HG02884 (cell line): ENCODE data around the gene OBSCN.
"Not testable (repeated sequence)": the region's sequence is repeated elsewhere in the genome, so short reads cannot be mapped to it uniquely, and the experiment has no call there.

ENCODE experiments used
- ATAC-seq: cut with Tn5 transposase; IDR thresholded peaks from one replicate; pipeline ENCODE4 v1.9.1; 2021; ENCODE audit warnings: mild to moderate bottlenecking, moderate library complexity; ENCODE audit not compliant: unreplicated experiment

The OBSCN gene

DNA sequence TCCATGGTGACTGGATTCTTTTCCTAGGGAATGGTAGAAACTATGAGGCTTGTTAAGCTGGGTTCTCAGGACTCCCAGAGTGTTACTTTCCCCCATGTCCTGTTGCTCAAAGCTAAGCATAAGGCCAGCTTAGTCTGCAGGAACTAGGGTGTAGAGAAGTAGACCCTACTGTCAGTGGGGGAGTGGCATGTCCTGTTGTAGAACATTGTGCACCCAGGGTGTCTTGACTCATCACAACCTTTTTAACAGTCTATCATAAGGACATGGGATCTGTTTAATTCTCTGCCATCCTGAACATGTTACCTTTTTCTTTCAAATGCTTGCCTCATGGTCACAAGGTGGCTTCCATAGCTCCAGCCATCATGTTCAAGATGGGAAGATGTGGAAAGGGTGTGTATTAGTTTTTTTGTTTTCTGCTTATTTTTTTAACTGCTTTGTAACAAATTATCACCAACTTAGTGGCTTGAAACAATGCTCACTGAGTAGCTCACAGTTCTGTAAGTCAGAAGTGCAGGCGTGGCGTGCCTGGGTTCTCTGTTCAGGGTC lies 17.4 kb downstream of the OBSCN start:
- no peak for ATAC-seq

DNA sequence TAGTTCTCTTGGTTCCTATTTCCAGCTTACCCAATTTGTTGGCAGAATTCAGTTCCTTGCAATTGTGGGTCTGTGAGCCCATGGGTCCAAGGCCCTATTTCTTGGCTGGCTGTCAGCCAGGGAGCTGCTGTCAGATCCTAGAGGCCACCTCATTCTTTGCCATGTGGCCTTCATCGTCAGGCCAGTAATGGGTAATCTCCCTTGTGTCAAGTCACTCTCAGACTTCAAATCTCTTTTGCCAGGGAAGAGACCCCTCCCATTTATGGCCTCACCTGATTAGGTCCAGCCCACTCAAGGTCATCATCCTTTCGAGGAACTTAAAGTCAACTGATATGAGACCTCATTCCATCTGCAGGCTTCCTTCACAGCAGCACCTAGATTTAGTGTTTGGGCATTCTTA lies 17.9 kb downstream of the OBSCN start:
- ATAC-seq, result no peak

DNA sequence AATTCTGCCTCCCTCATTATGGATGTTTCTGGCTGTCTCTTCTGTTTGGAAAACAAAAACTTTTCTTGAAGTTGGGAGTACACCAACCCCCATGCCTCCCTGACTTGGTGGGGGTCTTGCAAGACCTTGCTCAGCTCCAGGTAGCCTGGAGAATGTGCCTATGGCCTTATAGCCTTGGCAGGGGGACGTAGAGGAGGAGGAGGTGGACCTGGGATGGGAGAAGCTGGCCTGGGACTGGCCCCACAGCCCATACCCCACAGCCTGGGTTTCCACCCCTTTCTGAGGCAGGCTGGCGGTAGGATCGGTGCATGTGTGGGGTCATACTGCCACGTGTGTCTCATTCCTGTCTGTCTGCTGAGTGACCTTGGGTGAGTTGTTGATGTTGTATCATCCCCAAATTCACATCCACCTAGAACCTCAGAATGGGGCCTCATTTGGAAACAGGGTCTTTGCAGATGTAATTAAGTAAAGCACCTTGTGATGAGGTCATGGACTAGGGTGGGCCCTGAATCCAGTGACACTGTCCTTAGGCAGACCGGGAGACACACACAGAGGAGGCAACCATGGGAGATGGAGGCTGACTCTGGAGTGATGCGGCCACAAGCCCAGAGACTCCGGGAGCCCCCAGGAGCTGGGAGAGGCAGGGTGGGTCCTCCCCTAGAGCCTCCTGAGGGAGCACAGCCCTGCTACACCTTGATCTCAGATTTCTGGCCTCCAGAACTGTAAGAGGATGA lies 18.5 kb downstream of the OBSCN start:
- ATAC-seq, result no peak

DNA sequence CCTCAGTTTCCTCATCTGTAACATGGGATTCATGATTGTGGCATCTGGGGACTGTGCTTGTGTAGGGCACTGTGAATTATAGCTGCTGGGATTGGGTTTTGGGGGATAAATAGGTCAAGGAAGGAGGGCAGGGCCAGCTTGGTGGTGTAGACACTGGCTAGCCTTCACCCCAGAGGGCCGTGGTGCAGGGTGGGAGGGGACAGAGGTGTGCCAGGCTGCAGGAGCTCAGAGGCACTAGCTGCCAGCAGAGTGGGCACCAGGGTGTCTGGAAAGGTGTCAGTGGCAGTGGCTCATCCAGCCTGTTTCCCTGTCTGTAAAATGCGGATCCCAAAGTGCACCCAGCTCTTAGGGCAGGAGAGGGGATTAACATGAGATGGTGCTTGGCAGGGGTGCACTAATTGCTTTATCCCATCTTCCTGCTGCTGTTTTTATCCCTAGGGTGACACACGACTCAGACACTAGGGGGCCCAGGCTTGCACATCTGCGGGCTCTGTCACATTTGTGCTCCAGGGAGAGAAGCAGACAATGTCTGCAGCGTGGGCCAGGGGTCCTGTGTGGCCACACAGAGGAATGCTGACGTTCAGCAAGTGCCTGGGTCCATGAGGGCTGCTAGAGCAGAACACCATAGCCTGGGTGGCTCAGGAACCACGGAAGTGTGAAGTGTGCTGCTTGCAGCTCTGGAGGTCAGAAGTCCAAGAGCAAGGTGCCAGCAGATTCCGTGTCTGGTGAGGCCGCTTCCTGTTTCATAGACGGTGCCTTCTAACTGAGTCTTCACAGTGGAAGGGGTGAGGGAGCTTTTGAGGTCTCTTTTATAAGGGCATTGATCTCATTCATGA lies 19.3 kb downstream of the OBSCN start:
- ATAC-seq, result no peak

DNA sequence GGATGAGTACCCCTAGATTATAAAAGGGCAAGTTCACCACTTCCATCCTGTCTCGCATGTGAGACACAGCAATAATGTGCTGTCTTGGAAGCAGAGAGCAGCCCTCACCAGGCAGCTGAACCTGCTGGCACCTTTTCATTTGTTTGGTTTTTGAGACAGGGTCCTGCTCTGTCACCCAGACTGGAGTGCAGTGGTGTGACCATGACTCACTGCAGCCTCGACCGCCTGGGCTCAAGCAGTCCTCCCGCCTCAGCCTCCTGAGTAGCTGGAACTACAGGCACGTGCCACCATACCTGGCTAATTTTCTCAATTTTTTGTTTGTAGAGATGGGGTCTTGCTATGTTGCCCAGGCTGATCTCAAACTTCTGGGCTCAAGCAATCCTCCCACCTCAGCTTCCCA lies 20.3 kb downstream of the OBSCN start:
- not testable (repeated sequence) for ATAC-seq

DNA sequence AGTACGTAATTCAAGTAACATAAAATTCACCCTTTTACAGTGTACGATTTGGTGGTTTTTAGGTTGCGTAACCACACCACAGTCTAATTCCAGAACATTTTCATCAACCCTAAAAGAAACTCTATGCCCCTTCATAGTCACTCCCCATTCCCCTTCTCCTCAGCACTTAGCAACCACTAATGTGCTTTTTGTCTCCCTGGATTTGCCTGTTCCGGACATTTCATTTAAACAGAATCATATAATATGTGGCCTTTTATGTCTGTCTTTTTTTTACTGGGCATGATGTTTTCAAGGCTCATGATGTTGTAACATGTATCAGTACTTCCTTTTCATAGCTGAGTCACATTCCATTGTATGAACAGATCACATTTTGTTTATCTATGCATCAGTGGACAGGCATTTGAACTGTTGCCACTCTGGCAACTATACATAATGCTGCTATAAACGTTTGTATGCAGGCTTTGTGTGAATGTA lies 20.8 kb downstream of the OBSCN start:
- no peak for ATAC-seq

DNA sequence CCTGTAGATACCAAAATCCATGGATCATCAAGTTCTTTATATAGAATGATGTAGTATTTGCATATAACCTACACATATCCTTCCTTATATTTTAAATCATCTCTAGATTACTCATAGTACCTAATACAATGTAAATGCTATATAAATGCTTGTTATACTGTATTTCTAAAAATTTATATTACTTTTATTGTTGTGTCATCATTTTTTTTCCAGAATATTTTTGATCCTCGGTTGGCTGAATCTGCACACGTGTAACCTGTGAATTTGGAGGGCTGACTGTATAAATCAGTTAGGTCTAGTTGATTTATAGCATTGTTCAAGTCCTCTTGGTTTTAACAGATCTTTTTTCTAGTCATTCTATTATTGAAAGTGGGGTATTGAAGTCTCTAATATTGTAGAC lies 23.3 kb downstream of the OBSCN start:
- ATAC-seq, result no peak

DNA sequence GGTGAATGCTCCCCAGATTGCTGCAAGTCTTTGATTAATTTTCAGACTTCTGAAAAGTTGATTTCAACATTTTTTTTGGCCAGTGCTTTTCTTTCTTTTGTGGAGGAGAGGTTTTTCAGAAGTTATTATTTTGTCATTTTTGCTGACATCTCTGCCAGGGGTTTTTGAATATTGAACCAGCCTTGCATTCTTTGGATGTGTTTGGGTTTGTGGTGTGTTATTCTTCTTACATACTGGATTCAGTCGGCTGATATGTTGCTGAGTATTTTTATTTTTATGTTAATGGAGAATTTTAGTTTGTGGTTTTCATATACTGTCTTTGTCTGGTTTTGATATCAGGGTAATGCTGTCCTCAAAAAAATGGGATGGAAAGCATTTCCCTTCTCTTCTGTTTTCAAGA lies 25.3 kb downstream of the OBSCN start:
- ATAC-seq, result no peak

DNA sequence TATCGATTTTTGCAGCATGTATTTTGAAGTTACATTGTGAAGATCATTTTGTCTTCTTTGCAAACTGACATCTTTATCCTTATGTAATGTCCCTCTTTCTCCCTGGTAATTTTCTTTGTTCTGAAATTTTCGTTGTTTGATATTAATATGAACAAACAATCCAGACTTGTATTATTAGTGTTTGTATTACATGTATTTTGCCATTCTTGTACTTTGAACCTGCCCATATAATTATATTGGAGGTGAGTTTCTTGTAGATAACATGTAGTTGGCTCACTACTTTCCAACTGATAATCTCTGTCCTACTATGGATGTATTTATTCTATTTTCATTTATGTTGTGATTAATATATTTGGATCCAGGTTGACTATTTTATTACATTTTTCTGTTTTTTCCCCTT lies 27.1 kb downstream of the OBSCN start:
- ATAC-seq, result no peak

DNA sequence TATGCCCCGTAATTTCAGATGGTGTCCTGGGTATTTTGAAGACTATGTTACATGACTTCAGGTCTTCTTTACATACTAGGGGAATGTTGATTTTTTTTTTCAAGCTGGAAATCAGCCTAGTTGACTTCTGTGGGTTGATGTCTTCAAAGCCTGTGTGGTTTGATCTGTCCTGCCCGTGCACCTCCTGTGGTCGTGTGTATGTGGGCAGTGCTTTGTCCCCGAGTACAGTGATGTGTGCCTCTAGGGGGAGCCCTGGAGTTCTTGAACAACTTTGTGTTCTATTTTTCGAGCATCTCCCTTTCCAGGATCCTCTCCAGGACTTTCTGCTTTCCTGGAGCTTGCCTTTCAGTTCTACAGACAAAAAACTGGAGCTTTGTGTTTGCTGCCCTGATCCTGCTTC lies 28.9 kb downstream of the OBSCN start:
- ATAC-seq, result no peak

DNA sequence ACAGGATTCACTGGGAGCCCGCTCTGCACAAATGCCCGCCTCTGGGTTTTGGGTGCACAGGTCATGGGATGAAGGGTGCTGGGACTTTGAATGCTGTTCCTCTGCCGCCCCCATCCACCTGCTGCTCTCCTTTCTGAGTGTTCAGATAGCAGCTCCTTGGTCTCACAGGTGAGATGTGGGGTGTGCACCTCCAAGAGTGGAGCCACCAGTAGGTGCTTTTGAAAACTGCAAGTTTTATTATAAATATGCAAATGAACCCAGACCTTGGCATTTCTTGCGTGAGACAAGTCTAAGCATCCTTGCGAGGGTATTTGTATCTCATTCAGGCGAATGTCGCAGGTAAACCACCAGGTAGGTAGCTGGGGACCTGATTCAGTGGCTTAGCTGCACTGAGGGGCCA lies 30.2 kb downstream of the OBSCN start:
- no peak for ATAC-seq

DNA sequence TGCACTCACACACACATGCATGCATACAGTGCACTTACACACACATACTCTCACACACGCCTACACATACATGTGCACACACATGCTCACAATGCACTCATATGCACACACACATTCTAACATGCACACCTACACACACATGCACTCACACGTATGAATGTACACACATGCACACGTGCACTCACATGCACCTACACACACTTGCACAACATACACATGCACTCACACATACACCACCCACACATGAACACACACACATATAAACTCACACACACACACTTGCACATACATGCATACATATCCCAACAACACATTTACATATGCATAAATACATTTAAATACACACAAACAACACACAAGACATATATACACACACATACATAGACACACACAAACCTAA lies 30.6 kb downstream of the OBSCN start:
- no peak for ATAC-seq

DNA sequence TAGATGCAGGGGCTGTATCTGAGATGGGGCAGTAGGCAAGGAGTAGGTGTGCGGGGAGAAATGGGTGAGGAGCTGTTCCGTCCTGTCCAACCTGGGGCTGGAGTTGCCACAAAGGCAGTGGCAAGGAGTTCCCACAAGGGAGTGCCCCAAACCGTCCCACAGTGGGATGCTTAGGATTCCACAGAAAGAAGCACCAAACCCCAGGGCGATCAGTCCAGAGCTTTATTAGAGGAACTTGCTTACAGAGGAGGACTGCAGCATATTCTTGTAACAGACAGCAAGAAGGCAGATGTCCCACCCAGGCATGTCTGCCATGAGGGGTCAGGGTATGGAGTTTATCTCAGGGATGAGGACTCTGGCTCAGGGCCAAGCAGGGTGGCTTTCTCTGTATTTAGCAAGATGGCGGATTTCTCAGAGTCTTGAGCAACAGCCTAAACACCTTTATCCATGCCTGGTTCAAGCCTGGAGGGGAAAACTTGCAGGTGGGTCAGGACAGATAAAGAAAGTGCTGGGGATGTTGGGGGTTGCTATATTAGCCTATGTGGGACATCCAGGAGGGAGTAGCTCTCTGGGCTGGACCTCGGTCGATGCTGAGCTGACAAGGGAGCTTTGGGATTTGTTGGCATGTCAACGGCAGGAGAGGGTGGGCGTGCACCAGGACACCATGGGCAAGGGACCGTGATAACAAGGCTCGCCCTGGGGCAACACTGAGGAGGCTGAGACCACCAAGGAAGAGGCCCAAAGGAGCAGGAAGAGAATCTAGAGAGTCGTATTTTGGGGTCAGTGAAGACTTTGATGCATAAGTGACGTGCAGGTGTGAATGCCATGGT lies 32.8 kb downstream of the OBSCN start:
- ATAC-seq, result no peak

DNA sequence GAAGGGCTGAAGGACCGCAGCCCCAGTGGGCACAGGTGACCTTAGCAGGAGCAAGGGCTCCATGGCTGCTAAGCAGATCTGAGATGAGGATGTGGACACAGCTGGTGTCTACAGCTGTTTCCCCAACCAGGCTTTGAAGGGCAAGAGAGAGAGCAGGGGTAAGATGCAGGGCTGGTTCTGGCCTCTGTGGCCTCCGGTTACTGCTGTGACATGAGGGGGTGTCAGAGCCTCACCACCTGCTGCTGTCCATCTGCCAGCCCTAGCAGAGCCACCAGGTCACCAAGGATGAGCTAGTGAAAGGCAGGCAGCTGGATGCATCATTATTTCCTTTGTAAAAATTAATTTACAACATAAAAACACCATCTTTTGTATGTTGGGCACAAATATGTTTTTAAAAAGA lies 33.4 kb downstream of the OBSCN start:
- no peak for ATAC-seq

DNA sequence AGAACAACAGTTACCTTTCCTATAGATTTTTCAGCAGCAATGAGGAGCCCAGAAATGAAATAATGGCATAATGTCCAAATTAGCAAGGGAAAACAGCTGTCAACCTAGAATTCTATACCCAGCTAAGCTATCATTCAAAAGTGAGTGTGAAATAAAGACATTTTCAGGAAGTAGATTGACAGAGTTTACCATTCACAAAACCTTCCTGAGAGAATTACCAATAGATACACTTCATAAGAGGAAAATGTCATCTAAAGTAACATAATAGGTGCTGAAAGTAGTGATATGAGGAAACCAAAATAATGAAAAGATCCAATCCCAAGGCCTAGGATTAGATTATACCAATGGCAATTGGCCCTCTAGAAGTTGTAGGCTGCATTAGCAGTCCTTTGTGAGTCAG lies 34.6 kb downstream of the OBSCN start:
- ATAC-seq, result no peak

DNA sequence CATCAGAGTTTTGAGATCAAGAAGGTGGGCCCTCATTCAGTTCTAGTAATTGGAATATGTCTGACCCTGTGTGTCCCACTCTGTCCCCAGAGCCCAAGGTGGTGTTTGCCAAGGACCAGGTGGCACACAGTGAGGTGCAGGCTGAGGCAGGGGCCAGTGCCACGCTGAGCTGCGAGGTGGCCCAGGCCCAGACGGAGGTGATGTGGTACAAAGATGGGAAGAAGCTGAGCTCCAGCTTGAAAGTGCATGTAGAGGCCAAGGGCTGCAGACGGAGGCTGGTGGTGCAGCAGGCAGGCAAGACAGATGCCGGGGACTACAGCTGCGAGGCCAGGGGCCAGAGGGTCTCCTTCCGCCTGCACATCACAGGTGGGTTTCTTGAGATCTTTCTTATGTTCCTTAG lies 35.2 kb downstream of the OBSCN start:
- no peak for ATAC-seq

DNA sequence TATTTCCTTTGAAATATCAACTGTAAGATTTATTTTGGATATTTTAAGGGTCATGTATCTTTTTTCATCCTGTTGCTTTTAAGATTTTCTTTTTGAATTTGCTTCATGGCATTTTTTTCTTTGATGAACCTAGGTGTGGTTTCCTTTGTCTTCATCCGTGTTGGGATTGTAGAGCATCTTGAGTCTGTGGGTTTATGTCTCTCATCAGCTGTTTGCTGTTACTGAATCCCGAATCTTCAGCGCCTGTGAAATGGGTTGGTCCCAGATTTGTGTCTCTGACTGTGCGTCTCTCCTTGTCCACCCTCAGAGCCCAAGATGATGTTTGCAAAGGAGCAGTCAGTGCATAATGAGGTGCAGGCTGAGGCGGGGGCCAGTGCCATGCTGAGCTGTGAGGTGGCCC lies 36.1 kb downstream of the OBSCN start:
- not testable (repeated sequence) for ATAC-seq

DNA sequence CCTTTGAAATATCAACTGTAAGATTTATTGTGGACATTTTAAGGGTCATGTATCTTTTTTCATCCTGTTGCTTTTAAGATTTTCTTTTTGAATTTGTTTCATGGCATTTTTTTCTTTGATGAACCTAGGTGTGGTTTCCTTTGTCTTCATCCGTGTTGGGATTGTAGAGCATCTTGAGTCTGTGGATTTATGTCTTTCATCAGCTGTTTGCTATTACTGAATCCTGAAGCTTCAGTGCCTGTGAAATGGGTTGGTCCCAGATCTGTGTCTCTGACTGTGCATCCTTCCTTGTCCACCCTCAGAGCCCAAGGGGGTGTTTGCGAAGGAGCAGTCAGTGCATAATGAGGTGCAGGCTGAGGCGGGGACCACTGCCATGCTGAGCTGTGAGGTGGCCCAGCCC lies 37.3 kb downstream of the OBSCN start:
- ATAC-seq, result no peak

DNA sequence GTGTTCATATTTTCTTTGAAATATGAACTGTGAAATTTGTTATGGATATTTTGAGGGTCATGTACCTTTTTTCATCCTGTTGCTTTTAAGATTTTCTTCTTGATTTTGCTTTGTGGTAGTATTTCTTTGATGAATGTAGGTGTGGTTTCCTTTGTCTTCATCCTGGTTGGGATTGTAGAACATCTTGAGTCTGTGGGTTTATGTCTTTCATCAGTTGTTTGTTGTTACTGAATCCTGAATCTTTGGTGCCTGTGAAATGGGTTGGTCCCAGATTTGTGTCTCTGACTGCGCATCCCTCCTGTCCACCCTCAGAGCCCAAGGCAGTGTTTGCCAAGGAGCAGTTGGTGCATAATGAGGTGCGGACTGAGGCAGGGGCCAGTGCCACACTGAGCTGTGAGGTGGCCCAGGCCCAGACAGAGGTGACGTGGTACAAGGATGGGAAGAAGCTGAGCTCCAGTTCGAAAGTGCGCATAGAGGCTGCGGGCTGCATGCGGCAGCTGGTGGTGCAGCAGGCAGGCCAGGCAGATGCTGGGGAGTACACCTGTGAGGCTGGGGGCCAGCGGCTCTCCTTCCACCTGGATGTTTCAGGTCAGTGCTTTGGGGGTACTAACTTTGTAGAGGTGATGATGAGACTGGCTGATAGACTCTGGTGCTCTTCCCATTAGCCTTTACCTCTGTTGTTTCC lies 38.5 kb downstream of the OBSCN start:
- no peak for ATAC-seq

DNA sequence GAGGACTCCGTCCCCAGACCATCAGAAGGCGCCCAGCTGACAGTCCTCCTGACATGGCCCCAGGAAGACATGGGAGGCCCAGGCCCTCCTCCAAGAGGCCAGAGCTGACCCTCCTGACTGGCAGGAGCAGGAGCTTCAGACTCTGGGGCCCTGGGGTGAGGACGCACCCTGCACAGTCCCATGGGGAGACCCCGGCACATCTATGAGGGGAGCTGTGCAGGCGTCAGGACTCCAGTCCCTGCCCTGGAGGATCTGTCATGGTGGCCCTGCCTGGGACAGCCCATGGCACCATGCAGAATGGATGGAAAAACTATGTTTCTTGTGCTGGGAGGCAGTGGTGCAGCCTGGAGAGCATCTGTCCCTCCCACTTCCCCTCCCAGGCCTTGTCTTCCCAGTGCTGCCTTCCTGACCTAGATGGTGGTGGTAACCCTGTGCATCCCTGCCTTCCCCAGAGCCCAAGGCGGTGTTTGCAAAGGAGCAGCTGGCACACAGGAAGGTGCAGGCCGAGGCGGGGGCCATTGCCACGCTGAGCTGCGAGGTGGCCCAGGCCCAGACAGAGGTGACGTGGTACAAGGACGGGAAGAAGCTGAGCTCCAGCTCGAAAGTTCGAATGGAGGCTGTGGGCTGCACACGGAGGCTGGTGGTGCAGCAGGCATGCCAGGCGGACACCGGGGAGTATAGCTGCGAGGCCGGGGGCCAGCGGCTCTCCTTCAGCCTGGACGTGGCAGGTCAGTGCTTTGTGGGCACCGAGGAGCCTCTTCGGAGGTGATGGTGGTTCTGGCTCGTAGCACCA lies 41.9 kb downstream of the OBSCN start:
- no peak for ATAC-seq
